Naive thymus-derived CD4-positive, alpha-beta T cell (primary cell): ENCODE measurements around the gene PVRIG. TPM values are rescaled to one million over a fixed set of nuclear protein-coding genes. Genes with fewer than 3 reads are reported as not detected.
"Not testable (repeated sequence)": the region's sequence is repeated elsewhere in the genome, so short reads cannot be mapped to it uniquely, and the experiment has no call there.

Experiments used
- ATAC-seq: fragments of 150-1000 bp; cut with Tn5 transposase; 2 replicates; pipeline ENCODE4 v1.10.0; 2021; ENCODE audit warnings: mild to moderate bottlenecking, moderate library complexity
- CTCF ChIA-PET: fragments of 350-600 bp; sonication (Branson Sonifier 250); formaldehyde crosslinking; loops from one replicate; lab custom pipeline; 2021; ENCODE audit warnings: antibody characterized with exemption; lab: Charles Lee
- POLR2A ChIA-PET: fragments of 350-600 bp; sonication (Branson Sonifier 250); formaldehyde crosslinking; loops from one replicate; lab custom pipeline; 2021; ENCODE audit warnings: antibody characterized with exemption, inconsistent platforms; lab: Charles Lee
- DNase-seq, 9 donors: peaks; one replicate each; pipeline versions ENCODE4 v3.0.0 to v3.0.0-alpha.2; 2020 to 2022; ENCODE audit warnings: mixed read lengths in 1 of 9
- H3K27ac ChIP-seq: one replicate; pipeline ENCODE4 v1.7.0; 2013; ENCODE audit warnings: mild to moderate bottlenecking, low read depth, low read length, moderate library complexity
- H3K27me3 ChIP-seq, 2 donors: one replicate each; pipeline ENCODE4 v1.7.0; 2013; ENCODE audit warnings: low read length in 2 of 2, mild to moderate bottlenecking in 2 of 2, moderate library complexity in 2 of 2; ENCODE audit not compliant: control insufficient read depth in 2 of 2, insufficient read depth in 2 of 2
- H3K36me3 ChIP-seq, 3 experiments: 1 replicate in 2 of 3; 2 replicates in 1 of 3; pipeline ENCODE4 v1.7.0; 2013; ENCODE audit warnings: low read length in 3 of 3, mild to moderate bottlenecking in 3 of 3, moderate library complexity in 1 of 3; ENCODE audit not compliant: insufficient read depth in 3 of 3, control insufficient read depth in 2 of 3
- H3K4me1 ChIP-seq, 2 donors: one replicate each; pipeline ENCODE4 v1.7.0; 2013; ENCODE audit warnings: low read length in 2 of 2, mild to moderate bottlenecking in 2 of 2, moderate library complexity in 1 of 2; ENCODE audit not compliant: control insufficient read depth in 2 of 2, insufficient read depth in 2 of 2
- H3K4me3 ChIP-seq: 2 replicates; pipeline ENCODE4 v1.7.0; 2013; ENCODE audit warnings: mild to moderate bottlenecking, low read length
- H3K9me3 ChIP-seq, 3 experiments: 1 replicate in 2 of 3; 2 replicates in 1 of 3; pipeline ENCODE4 v1.7.0; 2013; ENCODE audit warnings: low read length in 3 of 3; ENCODE audit not compliant: control insufficient read depth in 2 of 3
- H3K27ac Mint-ChIP-seq, 9 donors: one replicate each; pipeline ENCODE4 v1.8.0; 2020 to 2022; ENCODE audit warnings: mixed read lengths in 9 of 9, mild to moderate bottlenecking in 8 of 9, moderate library complexity in 5 of 9, inconsistent platforms in 2 of 9
- H3K27me3 Mint-ChIP-seq, 5 donors: one replicate each; pipeline ENCODE4 v1.8.0; 2021 to 2022; ENCODE audit warnings: mixed read lengths in 5 of 5, mild to moderate bottlenecking in 1 of 5
- H3K36me3 Mint-ChIP-seq, 5 donors: one replicate each; pipeline ENCODE4 v1.8.0; 2020 to 2022; ENCODE audit warnings: mixed read lengths in 5 of 5, mild to moderate bottlenecking in 3 of 5, inconsistent platforms in 1 of 5
- H3K4me1 Mint-ChIP-seq, 7 donors: one replicate each; pipeline ENCODE4 v1.8.0; 2020 to 2022; ENCODE audit warnings: mixed read lengths in 7 of 7, mild to moderate bottlenecking in 3 of 7, inconsistent platforms in 1 of 7
- H3K4me3 Mint-ChIP-seq, 10 donors: one replicate each; pipeline ENCODE4 v1.8.0; 2020 to 2022; ENCODE audit warnings: mild to moderate bottlenecking in 10 of 10, mixed read lengths in 10 of 10, moderate library complexity in 6 of 10, inconsistent platforms in 2 of 10
- H3K9me3 Mint-ChIP-seq, 11 donors: one replicate each; pipeline ENCODE4 v1.8.0; 2020 to 2022; ENCODE audit warnings: mixed read lengths in 11 of 11, mild to moderate bottlenecking in 4 of 11, inconsistent platforms in 1 of 11, moderate library complexity in 1 of 11
- intact Hi-C, 2 donors: fragments of 100-400 bp; cut with micrococcal nuclease; formaldehyde crosslinking; loops; one replicate each; pipeline ENCODE4 v1.15.1; 2023
- polyA plus RNA-seq, 2 donors: library from polyadenylated mRNA; unstranded; fragments of 300-500 nt; fragmentation: Illumina TruSeq; gene quantifications; one replicate each; pipeline ENCODE4 v1.2.3, GENCODE V29; 2021
- total RNA-seq, 6 experiments: library from RNA in 5 of 6; stranded (reverse) in 5 of 6; gene quantifications; 1 replicate in 5 of 6; 2 replicates in 1 of 6; pipeline ENCODE4 v1.2.3 and lab custom pipeline; 2021 to 2026

The PVRIG gene
- total RNA-seq, result 10 to 100 TPM; 32.1 to 88.7 (median 66.2) TPM
- polyA plus RNA-seq, result 10 to 100 TPM; 69.5 to 81.0 TPM
- total RNA-seq (lab: John Stamatoyannopoulos, UW), result not detected

DNA sequence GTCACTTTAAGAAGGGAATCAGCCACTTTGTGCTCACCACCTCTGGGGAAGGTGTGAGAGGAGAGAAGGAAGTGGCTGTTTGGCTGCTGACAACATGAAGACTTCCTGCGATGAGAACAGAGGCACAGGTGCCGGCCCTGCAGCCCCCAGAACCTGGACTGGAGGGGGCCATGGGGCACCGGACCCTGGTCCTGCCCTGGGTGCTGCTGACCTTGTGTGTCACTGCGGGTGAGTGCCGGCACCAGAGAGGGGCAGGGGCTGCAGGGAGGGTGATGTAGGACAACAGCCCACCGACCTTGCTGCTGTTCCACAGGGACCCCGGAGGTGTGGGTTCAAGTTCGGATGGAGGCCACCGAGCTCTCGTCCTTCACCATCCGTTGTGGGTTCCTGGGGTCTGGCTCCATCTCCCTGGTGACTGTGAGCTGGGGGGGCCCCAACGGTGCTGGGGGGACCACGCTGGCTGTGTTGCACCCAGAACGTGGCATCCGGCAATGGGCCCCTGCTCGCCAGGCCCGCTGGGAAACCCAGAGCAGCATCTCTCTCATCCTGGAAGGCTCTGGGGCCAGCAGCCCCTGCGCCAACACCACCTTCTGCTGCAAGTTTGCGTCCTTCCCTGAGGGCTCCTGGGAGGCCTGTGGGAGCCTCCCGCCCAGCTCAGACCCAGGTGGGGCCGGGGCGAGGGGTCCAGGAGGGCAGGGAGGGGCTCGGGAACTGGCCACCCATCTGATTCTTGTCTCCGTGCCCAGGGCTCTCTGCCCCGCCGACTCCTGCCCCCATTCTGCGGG is at the start of gene PVRIG:
PVRIG (plus strand) TSS at position 149 of the 785 bp plus-strand sequence; CDS start at position 171, 22 bp downstream.
- intact Hi-C loops, result loop anchor here (2.0 to 10.0 kb wide), 8 partner anchors 51 to 305 kb away; partner anchors contain the start of genes MBLAC1 (in 2 of the 2), GAL3ST4 (in 1 of the 2), LAMTOR4 (in 1 of the 2) and MEPCE (in 1 of the 2)
- Mint-ChIP-seq H3K4me1 (peaks cover 34 to 75% (median 64%) of the 10 kb centered on the region in 7 donors), H3K4me3 (peak within 1 kb of the TSS; percentile 81 to 99 (median 97)), H3K27ac (peak within 1 kb of the TSS; percentile 96 to 100 (median 99)), H3K36me3 (peaks cover 0 to 38% (median 9%) of the 10 kb centered on the region in 5 donors)
- H3K4me3 ChIP-seq, result peak within 1 kb of the TSS; percentile 81
- ChIA-PET POLR2A (interaction anchor here (0.6 to 4.4 kb wide), 16 partner anchors 30 to 209 kb away, joined by 3 to 30 read pairs (median 5); partner anchors contain the start of genes AP4M1, GAL3ST4, GPC2 and LAMTOR4), CTCF (interaction anchor here (1.1 to 6.5 kb wide), 7 partner anchors 30 to 217 kb away, joined by 3 to 84 read pairs (median 4); partner anchors contain the start of genes GAL3ST4 and PPP1R35)
- not testable (repeated sequence) for H3K9me3 Mint-ChIP-seq, H3K9me3 ChIP-seq, H3K27me3 Mint-ChIP-seq, H3K27me3 ChIP-seq
- DNase-seq, result peak in 8 of 9 donors; percentile 26 to 66 (median 55)
- peaks cover 0 to 21% (median 14%) of the 10 kb centered on the region in 3 experiments for H3K36me3 ChIP-seq
- H3K27ac ChIP-seq, result peak within 1 kb of the TSS; percentile 99
- peaks cover 38 to 42% of the 10 kb centered on the region in 2 donors for H3K4me1 ChIP-seq
- peak; percentile 39 for ATAC-seq

DNA sequence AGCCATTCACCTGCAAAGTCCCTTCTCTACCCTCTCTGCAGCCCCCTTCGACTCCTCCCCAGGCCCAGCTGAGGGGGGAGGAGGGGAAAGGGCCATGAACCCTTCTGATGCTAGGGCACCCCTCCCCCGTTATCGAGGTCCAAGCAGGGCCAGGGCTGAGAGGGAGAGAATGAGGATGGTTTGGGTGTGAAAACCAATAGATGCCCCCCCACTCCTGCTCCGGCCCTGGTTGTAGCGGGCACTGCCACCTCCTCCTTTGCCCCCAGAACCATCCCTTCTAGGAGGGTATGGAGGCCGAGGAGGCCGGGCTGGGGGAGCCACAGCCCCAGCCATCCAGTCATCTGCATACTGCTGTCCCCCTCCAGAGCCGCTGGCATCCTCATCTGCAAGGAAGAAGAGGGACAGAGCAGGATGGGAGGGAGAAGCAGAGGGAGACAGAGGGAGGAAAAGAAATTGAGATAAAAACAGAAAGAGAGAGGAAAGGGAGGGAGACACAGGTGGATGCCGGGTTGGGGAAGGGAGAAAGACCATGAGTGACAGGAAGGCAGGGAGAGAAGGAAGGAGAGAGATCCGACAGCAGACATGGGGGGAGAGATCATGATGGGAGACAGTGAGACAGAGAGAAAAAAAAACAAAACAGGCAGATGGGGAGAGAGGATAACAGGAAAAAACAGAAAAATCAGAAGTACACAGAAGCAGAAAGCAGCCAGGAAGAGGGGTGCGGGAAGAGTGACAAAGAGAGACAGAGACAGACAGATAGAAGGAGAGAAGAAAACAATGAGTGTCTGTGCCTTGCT is 49.5 kb upstream of the PVRIG start:
- Mint-ChIP-seq H3K27me3 (peaks cover 0 to 27% (median 5%) of the 10 kb centered on the region in 5 donors), H3K27ac (peak overlapping the region; percentile 54 to 99 (median 97)), H3K36me3 (peaks cover 0 to 8% (median 0%) of the 10 kb centered on the region in 5 donors), H3K9me3 (no peaks in the 10 kb centered on the region), H3K4me3 (peak overlapping the region; percentile 65 to 95 (median 90)), H3K4me1 (peaks cover 55 to 79% (median 68%) of the 10 kb centered on the region in 7 donors)
- ChIA-PET POLR2A (interaction anchor here (1.4 to 23.1 kb wide), 6 partner anchors 8 to 46 kb away, joined by 4 to 383 read pairs (median 170); partner anchors contain the start of genes GAL3ST4, GPC2, LAMTOR4 and STAG3), CTCF (interaction anchor here (0.6 to 1.1 kb wide), 2 partner anchors 10 to 48 kb away, joined by 3 to 6 read pairs; no protein-coding TSS in a partner anchor)
- Histone ChIP-seq H3K27me3 (no peaks in the 10 kb centered on the region), H3K27ac (peak overlapping the region; percentile 81), H3K4me3 (peak overlapping the region; percentile 56), H3K4me1 (peaks cover 24 to 61% of the 10 kb centered on the region in 2 donors), H3K36me3 (peaks cover 0 to 10% (median 0%) of the 10 kb centered on the region in 3 experiments), H3K9me3 (no peaks in the 10 kb centered on the region)
- intact Hi-C loops, result no loop called here
- DNase-seq, result no peak
- ATAC-seq, result no peak

DNA sequence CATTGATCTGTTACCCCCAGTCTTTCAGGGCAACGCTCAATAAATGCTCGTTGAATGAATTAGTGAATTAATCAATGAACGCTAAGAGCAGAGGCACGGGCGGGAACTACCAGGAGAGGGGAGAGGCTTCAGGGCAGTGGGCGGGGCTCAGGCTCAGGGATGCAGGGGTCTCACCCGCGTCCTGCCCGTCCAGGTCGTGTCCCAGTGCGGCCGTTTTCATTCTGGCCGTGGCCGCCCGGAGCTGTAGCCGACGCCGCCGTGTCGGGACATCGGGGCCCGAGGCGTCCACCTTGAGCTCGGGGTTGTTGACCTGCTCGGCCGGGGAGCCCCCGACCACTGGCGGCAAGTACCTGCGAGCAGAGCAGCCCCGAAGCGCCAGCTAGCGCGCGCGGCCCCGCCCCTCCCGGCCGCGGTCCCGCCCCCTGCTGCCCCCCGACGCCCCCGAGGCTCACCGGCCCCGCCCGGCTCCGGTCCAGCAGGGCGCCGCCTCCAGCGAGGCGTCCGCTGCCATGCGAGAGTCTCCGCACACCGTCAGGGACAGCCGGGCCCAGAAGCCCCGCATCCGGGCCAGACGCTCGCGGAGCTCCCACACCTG is 48.6 kb upstream of the PVRIG start:
- Histone ChIP-seq H3K4me3 (peak overlapping the region; percentile 56), H3K27ac (peak overlapping the region; percentile 81), H3K4me1 (peaks cover 21 to 52% of the 10 kb centered on the region in 2 donors), H3K36me3 (peaks cover 0 to 10% (median 0%) of the 10 kb centered on the region in 3 experiments), H3K9me3 (no peaks in the 10 kb centered on the region), H3K27me3 (no peaks in the 10 kb centered on the region)
- H3K4me1 Mint-ChIP-seq, result peaks cover 51 to 78% (median 66%) of the 10 kb centered on the region in 7 donors
- peak overlapping the region in 8 of 9 donors; percentile 86 to 99 (median 95) for H3K27ac Mint-ChIP-seq
- H3K9me3 Mint-ChIP-seq, result no peaks in the 10 kb centered on the region
- peaks cover 0 to 8% (median 0%) of the 10 kb centered on the region in 5 donors for H3K36me3 Mint-ChIP-seq
- peaks cover 0 to 27% (median 5%) of the 10 kb centered on the region in 5 donors for H3K27me3 Mint-ChIP-seq
- H3K4me3 Mint-ChIP-seq, result peak overlapping the region; percentile 65 to 95 (median 90)
- intact Hi-C loops, result loop anchor here in 1 of 2 donors (1.0 kb wide), 2 partner anchors 8 to 9 kb away; no protein-coding TSS in a partner anchor
- ATAC-seq (peak; percentile 40), DNase-seq (peak in 3 of 9 donors; percentile 23 to 38 (median 25))
- POLR2A ChIA-PET, result interaction anchor here (2.3 to 23.1 kb wide), 4 partner anchors 9 to 39 kb away, joined by 8 to 383 read pairs (median 198); partner anchors contain the start of genes GAL3ST4, GPC2, LAMTOR4 and STAG3
- CTCF ChIA-PET, result interaction anchor here (0.6 to 1.1 kb wide), 2 partner anchors 9 to 47 kb away, joined by 3 to 6 read pairs; no protein-coding TSS in a partner anchor

DNA sequence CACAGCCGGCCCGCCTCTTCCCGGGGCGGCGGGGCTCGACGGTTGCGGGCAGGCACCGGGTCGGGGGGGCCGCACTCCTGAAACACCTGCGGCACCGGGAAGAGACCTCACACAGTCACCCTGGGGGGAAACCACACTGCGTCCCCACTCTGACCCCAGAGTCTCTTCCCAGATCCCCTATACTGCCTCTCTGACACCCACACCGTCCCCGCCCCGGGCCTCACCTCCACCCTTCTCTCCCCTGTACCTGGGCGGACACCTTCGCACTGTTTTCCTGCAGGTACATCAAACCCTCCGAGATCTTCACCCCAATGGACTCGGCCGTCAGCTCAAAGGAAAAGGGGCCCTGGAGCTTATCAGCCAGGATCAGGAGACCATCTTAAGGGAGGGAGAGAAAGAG is 47.9 kb upstream of the PVRIG start:
- peaks cover 15 to 49% of the 10 kb centered on the region in 2 donors for H3K4me1 ChIP-seq
- H3K27me3 ChIP-seq, result no peaks in the 10 kb centered on the region
- ATAC-seq (peak; percentile 11), DNase-seq (peak in 1 of 9 donors; percentile 28)
- H3K4me3 ChIP-seq, result peak overlapping the region; percentile 10
- peak overlapping the region; percentile 81 for H3K27ac ChIP-seq
- intact Hi-C loops, result loop anchor here in 1 of 2 donors (1.0 kb wide), 2 partner anchors 8 to 9 kb away; no protein-coding TSS in a partner anchor
- Mint-ChIP-seq H3K27me3 (peaks cover 0 to 25% (median 5%) of the 10 kb centered on the region in 5 donors), H3K9me3 (no peaks in the 10 kb centered on the region), H3K27ac (peak overlapping the region in 8 of 9 donors; percentile 61 to 84 (median 80)), H3K4me1 (peaks cover 51 to 77% (median 66%) of the 10 kb centered on the region in 7 donors), H3K4me3 (peak overlapping the region; percentile 72 to 87 (median 80)), H3K36me3 (peaks cover 0 to 8% (median 0%) of the 10 kb centered on the region in 5 donors)
- POLR2A ChIA-PET, result interaction anchor here (2.3 to 23.1 kb wide), 4 partner anchors 9 to 39 kb away, joined by 8 to 383 read pairs (median 198); partner anchors contain the start of genes GAL3ST4, GPC2, LAMTOR4 and STAG3
- H3K36me3 ChIP-seq, result peaks cover 0 to 10% (median 0%) of the 10 kb centered on the region in 3 experiments
- H3K9me3 ChIP-seq, result no peaks in the 10 kb centered on the region
- CTCF ChIA-PET, result interaction anchor here (0.8 to 1.1 kb wide), 3 partner anchors 23 to 46 kb away, joined by 3 to 4 read pairs (median 3); partner anchors contain the start of gene LAMTOR4

DNA sequence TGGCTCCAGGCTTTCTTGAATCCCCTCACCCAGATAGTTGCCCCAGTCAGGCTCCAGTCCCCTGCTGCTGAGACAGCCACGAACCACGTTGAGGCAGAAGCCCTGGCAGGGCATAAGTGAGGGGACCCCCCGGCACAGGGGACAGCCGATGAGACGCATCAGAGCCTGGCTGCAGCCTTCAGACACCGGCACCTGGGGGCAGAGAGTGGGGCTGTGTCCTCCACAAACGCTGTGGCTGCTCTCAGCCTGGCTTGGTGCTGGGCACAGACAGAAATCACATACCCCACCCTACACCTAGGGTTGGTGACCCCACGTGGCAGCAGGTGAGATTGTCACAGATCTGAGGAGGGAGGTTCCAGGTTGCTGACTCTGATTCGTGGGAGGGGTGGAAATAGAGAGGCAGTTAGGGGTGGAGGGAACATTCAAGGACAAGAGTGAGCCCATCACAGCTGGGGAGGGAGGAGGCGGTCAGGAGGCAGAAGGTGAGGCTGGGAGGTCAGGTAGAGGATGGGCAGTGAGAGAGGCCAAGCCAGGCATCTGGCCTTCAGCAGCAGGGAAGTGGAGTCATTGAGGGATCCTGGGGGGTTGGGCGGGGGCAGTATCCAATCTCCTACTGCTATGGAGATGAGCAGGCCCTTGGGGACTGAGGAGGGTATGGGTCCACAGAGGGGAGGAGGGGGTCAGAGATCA is 45.8 kb upstream of the PVRIG start:
- H3K27ac Mint-ChIP-seq, result peak overlapping the region in 7 of 9 donors; percentile 10 to 81 (median 42)
- H3K9me3 Mint-ChIP-seq, result no peaks in the 10 kb centered on the region
- Histone ChIP-seq H3K27me3 (no peaks in the 10 kb centered on the region), H3K36me3 (peaks cover 0 to 10% (median 0%) of the 10 kb centered on the region in 3 experiments), H3K9me3 (no peaks in the 10 kb centered on the region), H3K4me1 (peaks cover 5 to 37% of the 10 kb centered on the region in 2 donors), H3K27ac (no peak overlapping the region), H3K4me3 (no peak overlapping the region)
- ATAC-seq (no peak), DNase-seq (no peak)
- ChIA-PET CTCF (interaction anchor here (0.6 to 1.3 kb wide), 3 partner anchors 24 to 41 kb away, joined by 3 to 4 read pairs (median 3); no protein-coding TSS in a partner anchor), POLR2A (interaction anchor here (20.9 to 23.1 kb wide), 2 partner anchors 7 to 12 kb away, joined by 383 read pairs; partner anchors contain the start of genes GAL3ST4, GPC2, STAG3 and TRAPPC14)
- H3K4me1 Mint-ChIP-seq, result peaks cover 33 to 64% (median 52%) of the 10 kb centered on the region in 7 donors
- peak overlapping the region in 2 of 10 donors; percentile 1 to 40 for H3K4me3 Mint-ChIP-seq
- intact Hi-C loops, result no loop called here
- H3K36me3 Mint-ChIP-seq, result peaks cover 0 to 8% (median 0%) of the 10 kb centered on the region in 5 donors
- H3K27me3 Mint-ChIP-seq, result peaks cover 0 to 13% (median 0%) of the 10 kb centered on the region in 5 donors
